Kidney epithelial cell (primary cell): Measurements from ENCODE around the gene BNC2. TPM values are rescaled to one million over a fixed set of nuclear protein-coding genes. Genes with fewer than 3 reads are reported as not detected.

Experiments used
- DNase-seq: peaks from one replicate; pipeline ENCODE4 v3.0.0-alpha.2; 2010; ENCODE audit warnings: low read depth
- H3K27me3 ChIP-seq: 2 replicates; pipeline ENCODE4 v1.6.0; 2011; ENCODE audit warnings: low read length; ENCODE audit not compliant: control insufficient read depth, insufficient read depth
- H3K36me3 ChIP-seq: 2 replicates; pipeline ENCODE4 v1.5.1; 2011; ENCODE audit warnings: low read length; ENCODE audit not compliant: control insufficient read depth, insufficient read depth
- H3K4me3 ChIP-seq: 2 replicates; pipeline ENCODE4 v1.5.1; 2011; ENCODE audit warnings: low read depth, mild to moderate bottlenecking, control low read depth, low read length
- total RNA-seq: library from RNA; depleted of rRNA; stranded (reverse); fragments of >200 nt; gene quantifications from 2 replicates; pipeline ENCODE4 v1.2.3, GENCODE V29; 2015
- TF ChIP-seq, protein P1 (sequence below): IDR thresholded peaks from 2 replicates; pipeline ENCODE4 v1.5.1; 2011; ENCODE audit warnings: mild to moderate bottlenecking, moderate library complexity, low read length, control low read depth, inconsistent platforms; ENCODE audit not compliant: insufficient read depth, poor library complexity, severe bottlenecking

Gene BNC2
- total RNA-seq, 1 donor from 2014 or later: 1.5 TPM

DNA sequence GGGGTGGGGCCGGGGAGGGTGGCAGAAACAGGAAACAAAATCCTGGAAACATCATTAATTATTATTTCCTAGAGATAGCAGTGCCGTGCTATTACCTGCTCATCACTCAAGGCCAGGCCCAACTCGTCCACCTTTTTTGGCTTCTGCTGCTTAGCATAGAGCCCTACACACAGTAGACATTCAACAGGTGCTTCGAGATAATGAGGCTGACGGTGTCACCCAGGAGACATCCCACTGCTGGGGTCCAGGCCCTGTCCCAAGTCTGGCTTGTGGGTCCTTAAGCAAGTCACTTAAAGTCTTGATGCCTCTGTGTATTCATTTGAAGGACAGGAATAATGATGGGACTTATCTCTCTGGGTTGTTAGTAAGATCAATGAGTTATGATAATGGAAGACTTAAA, 506.6 kb downstream of the BNC2 start:
- Histone ChIP-seq H3K36me3 (no peaks in the 10 kb centered on the region), H3K4me3 (no peak overlapping the region), H3K27me3 (no peaks in the 10 kb centered on the region)
- DNase-seq: no peak
- TF ChIP-seq, protein P1, sequence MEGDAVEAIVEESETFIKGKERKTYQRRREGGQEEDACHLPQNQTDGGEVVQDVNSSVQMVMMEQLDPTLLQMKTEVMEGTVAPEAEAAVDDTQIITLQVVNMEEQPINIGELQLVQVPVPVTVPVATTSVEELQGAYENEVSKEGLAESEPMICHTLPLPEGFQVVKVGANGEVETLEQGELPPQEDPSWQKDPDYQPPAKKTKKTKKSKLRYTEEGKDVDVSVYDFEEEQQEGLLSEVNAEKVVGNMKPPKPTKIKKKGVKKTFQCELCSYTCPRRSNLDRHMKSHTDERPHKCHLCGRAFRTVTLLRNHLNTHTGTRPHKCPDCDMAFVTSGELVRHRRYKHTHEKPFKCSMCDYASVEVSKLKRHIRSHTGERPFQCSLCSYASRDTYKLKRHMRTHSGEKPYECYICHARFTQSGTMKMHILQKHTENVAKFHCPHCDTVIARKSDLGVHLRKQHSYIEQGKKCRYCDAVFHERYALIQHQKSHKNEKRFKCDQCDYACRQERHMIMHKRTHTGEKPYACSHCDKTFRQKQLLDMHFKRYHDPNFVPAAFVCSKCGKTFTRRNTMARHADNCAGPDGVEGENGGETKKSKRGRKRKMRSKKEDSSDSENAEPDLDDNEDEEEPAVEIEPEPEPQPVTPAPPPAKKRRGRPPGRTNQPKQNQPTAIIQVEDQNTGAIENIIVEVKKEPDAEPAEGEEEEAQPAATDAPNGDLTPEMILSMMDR: no peak

GRCh38 chr9:16363073-16363781, 507.2 kb downstream of the BNC2 start:
- DNase-seq: no peak
- no peaks in the 10 kb centered on the region for H3K27me3 ChIP-seq
- no peak overlapping the region for H3K4me3 ChIP-seq
- no peaks in the 10 kb centered on the region for H3K36me3 ChIP-seq
- TF ChIP-seq, protein P1: no peak

DNA sequence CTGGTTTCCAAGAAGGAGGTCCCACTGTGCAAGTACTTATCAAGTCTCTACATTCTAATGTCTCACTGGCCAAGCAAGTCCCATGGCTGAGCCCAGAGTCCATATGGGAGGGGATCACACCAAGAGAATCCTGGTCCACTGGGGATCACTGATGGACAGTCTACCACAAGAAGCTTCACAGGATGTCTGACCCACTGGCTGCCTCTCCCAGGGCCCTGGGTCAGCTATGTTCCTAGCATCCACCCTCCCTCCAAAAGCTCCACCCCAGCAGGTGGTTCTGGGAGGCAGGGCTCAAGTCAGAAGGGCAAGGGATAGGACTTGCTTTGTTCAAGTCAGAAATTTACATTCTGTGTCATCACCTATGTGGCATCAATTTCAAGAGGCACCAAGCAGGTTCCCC, 508.5 kb downstream of the BNC2 start:
- DNase-seq: no peak
- TF ChIP-seq, protein P1: no peak
- H3K36me3 ChIP-seq: no peaks in the 10 kb centered on the region
- no peaks in the 10 kb centered on the region for H3K27me3 ChIP-seq
- no peak overlapping the region for H3K4me3 ChIP-seq

DNA sequence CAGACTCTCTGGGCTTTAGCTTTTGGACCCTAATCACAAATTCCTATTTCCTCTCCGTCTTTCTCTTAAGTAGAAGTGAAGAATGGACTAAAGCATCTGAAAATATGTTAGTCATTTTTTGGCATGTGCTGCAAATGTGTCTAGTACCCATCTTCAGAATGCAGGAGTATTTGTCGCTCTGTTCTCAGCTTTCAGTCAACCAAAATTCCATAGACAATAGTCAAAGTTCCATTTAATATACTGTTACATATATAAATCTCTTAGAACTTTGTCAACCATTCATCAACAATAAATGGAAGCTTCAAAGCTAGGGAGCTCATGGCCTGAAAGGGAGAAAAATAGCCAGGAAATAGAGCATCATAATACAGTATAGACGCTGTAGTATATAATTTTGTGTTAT, 509.4 kb downstream of the BNC2 start:
- no peaks in the 10 kb centered on the region for H3K27me3 ChIP-seq
- H3K36me3 ChIP-seq: no peaks in the 10 kb centered on the region
- H3K4me3 ChIP-seq: no peak overlapping the region
- TF ChIP-seq, protein P1: no peak
- DNase-seq: no peak

DNA sequence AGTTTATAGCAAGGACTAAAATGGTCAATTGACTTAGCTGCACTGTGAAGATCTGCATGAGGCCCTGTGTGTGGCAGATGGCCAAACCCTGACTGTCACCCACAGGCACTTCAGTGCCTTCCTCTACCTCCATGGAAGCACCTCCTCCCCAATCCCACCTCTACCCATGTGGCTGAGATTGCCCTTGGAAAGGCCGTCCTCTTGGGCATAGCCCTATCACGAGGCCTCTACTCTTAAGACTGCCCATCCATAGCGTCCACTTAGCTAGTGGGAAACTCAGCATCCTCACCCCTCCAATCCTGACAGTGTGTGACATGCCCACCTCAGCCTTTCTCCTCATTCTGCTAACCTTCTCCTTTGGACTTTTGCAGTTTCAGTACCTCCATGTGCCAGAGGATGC, 510.2 kb downstream of the BNC2 start:
- no peaks in the 10 kb centered on the region for H3K27me3 ChIP-seq
- no peak for DNase-seq
- H3K4me3 ChIP-seq: no peak overlapping the region
- no peaks in the 10 kb centered on the region for H3K36me3 ChIP-seq
- TF ChIP-seq, protein P1: no peak
